Muscle of back (tissue), 11 donors: ENCODE data around the gene PUS7. TPM values are rescaled to one million over a fixed set of nuclear protein-coding genes. Genes with fewer than 3 reads are reported as not detected.
"Not testable (repeated sequence)": the region's sequence is repeated elsewhere in the genome, so short reads cannot be mapped to it uniquely, and the experiment has no call there.

Experiments
- DNase-seq, 3 donors: peaks; one replicate each; pipeline versions ENCODE4 v3.0.0 to v3.0.0-alpha.2; 2013
- polyA plus RNA-seq, 10 donors: library from polyadenylated mRNA; unstranded; fragments of 120-200 nt; gene quantifications; one replicate each; pipeline ENCODE4 v1.2.1, GENCODE V29; 2013; ENCODE audit not compliant: insufficient read length in 10 of 10

PUS7 gene
- polyA plus RNA-seq, 10 donors: 8.9 to 18.9 (median 13.1) TPM

DNA sequence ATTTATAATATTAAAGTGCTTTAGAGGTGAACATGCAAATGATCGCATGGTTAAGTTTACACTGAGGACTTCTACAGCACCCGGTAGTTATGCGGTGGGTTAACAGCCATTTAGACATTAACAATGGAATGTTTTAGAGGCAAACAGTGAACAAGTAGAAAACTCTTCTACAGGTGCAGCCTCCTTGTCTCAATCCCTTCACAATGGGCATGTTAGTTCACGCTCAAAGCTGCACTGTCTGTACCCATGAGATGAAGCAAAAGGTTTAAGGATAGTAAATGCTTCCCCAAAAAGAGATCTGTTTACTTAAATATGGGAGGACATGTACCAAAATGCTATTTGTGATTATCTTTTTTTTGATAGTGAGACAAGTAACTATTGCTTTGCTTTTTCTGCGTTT is 25.1 kb downstream of the PUS7 start:
- DNase-seq: no peak

DNA sequence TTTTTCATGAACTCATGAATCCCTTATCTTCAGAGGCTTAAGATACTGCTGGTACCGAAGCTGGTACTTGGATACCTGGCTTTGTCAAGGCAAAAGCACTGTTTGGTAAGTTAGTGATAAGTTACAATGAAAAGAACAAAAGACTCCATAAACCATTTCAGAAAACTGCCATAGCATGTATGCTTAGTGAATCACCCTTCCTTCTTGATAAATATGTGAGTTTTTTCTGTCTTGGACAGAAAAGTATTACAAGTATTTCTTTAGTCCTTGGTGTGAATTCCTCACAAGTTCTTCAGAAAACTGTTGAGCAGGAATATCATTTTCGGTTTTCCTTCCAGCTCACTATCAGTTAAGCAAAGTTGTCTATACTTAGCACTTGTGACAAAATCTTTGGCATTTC is 25.6 kb downstream of the PUS7 start:
- DNase-seq: peak in 1 of 3 donors; percentile 33

- peak; percentile 17 to 64 (median 36) for DNase-seq
These were observed 28.2 kb downstream of the PUS7 start for GRCh38 chr7:105493923-105494315.

GRCh38 chr7:105493196-105493922 is 28.7 kb downstream of the PUS7 start:
- peak in 1 of 3 donors; percentile 1 for DNase-seq

GRCh38 chr7:105489409-105489808 is 32.7 kb downstream of the PUS7 start:
- no peak for DNase-seq

DNA sequence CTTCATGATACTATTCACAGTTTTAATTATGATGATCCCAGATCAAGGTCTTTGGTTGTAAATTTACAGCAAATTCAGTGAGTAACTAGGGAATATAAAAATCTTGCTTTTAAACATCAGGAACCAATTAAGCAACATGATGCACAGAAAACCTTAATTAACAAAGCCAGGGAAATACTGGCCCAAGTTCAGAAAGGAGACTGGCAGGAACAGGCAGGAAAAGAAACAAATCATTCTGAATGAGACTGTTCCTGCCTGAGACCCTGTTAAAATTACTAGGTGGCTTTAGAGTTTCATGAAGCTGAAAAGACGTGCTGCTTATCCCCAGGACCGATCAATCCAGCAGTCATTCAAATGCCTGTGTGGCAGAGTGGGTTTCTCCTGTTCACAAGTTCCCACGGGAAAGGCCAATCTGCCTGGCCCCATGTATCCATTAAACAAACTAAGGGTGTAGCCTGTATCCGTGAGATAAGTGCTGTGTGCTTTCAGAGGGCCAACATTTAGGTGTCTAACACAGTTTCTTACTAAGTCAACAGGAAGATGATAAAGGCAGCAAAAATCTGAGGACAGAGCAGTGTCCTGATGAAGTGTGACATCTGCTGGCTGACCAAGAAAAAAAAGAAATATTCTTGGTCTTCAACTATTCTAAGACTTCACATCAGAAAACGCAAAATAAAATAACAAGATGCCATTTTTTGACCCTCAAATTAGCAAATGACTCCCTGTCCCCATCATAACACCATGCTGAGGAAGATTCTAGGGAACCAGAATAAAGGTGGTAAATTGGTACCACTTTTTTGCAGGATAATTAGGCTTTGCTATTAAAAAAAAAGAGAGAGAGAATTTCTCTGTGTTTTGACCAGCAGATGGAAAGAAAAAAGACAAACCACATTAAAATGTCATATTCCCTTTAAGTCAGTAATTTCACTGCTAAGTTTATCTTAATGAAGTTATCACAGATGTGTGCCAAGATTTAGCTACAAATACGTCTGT is 34.2 kb downstream of the PUS7 start:
- DNase-seq: peak; percentile 46 to 68 (median 54)

DNA sequence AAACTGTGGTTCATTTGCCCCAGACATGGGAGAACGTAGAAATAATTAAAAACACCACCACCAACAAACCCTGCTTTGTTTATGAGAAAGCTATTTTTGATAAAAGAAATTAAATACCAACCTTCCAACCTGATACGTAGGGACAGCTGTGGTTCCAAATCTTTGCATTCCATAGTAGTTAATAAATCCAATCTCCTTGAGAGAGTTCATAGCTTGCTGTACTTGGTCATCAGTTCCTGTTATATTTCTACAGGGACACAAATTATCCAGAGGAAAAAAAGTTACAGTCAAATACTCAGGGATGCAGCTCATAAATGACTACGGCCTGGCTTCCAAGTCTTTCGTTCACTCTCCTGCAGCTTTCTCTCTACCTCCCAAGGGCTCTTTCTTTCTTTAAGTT is 41.1 kb downstream of the PUS7 start:
- no peak for DNase-seq

- no peak for DNase-seq
These were observed 43.5 kb downstream of the PUS7 start for GRCh38 chr7:105478606-105479005.

DNA sequence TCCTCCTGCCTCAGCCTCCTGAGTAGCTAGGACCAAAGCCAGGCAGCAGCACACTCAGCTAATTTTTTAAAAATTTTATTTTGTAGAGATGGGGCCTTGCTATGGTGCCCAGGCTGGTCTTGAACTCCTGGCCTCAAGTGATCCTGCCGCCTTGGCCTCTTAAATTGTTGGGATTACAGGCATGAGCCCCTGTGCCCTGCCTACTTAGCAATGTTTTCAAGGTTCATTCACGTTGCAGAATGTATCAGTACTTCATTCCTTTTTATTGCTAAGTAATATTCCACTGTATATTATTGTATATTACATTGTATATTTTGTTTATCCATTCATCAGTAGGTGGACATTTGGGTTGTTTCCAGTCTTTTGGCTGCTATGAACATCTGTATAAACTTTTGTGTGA is 44.2 kb downstream of the PUS7 start:
- no peak for DNase-seq

- no peak for DNase-seq
These were observed 48.0 kb downstream of the PUS7 start for GRCh38 chr7:105474045-105474444.

GRCh38 chr7:105473163-105473562 is 48.9 kb downstream of the PUS7 start:
- no peak for DNase-seq

DNA sequence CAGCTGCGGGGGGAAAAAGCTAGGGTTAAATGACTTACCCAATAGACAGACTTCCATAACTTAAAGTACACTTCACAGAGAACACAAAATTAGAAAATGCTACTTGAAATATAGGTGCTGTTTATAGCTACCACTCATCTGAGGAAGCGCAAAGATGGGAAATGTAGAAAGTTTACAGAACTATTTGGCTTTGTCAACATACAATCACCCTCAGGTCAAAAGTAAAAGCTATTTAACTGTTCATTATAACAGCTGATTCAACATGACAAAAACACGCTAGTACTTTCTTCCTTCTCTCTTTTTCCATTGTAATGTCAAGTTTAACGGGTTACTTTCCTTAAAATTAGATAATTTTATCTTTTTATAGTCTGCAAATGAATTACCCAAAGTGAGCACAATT is 51.2 kb downstream of the PUS7 start:
- no peak for DNase-seq

- DNase-seq: no peak
These were observed 52.0 kb downstream of the PUS7 start for GRCh38 chr7:105470090-105470489.

- peak in 1 of 3 donors; percentile 69 for DNase-seq
These were observed 59.2 kb downstream of the PUS7 start for GRCh38 chr7:105462765-105463420.

- DNase-seq: no peak
These were observed 60.6 kb downstream of the PUS7 start for GRCh38 chr7:105461518-105461917.

GRCh38 chr7:105457619-105458225 is 64.3 kb downstream of the PUS7 start:
- no peak for DNase-seq

DNA sequence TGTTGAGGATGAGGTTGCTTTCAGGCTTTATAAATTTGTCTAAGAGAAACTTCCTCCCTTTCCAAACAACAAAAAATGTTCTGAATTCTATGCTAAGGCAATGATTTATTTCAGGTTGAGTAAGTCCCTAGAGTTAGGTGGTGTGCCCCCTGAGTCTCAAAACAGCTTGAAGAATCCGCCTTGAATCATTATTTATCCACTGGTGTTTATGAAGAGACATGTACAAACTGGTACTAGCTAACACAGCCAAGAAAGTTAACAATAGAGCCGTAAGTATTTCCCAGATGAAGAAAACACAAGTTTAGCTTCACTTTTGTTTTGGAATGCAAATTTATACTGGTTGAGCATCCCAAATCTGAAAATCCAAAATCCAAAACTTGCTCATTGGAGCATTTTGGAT is 67.2 kb downstream of the PUS7 start:
- peak in 2 of 3 donors; percentile 14 to 50 for DNase-seq

GRCh38 chr7:105454095-105454747 is 67.8 kb downstream of the PUS7 start:
- peak in 2 of 3 donors; percentile 51 to 76 for DNase-seq

- DNase-seq: peak; percentile 52 to 87 (median 63)
These were observed 70.0 kb downstream of the PUS7 start for GRCh38 chr7:105452085-105452484.

DNA sequence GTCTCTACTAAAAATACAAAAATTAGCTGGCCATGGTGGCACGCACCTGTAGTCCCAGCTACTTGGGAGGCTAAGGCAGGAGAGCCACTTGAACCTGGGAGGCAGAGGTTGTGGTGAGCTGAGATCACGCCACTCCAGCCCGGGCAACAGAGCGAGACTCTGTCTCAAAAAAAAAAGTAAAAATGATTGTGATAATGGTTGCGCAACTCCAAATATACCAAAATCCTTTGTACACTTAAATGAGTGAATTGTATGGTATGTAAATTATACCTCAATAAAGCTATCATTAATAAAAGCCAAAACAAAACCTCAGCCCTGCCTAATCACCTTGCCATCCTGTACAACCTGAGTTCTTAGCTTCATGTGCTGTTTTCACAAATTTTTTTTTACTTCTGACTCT is 71.2 kb downstream of the PUS7 start:
- DNase-seq: not testable (repeated sequence)

DNA sequence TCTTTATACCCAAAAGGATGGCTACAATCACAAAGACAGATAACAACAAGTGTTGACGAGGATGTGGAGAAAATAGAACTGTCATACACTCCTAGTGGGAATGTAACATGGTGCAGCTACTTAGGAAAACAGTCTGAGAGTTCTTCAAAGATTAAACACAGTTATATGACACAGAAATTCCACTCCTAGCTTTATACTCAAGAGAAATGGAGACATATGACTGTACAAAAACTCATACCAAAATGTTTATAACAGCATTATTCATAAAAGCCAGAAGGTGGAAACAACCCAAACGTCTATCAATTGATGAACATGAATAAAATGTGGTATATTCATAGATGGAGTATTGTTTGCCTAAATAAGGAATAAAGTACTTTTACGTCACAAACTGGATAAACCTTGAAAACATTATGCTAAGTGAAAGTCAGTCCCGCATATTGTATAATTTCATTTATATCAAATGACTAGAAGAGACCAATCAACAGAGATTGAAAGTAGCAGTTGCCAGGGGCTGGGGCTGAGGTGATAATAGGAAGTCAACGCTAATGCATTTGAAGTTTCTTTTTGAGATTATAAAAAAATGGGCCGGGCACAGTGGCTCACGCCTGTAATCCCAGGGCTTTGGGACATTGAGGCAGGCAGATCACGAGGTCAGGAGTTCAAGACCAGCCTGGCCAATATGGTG is 71.8 kb downstream of the PUS7 start:
- DNase-seq: no peak
